GM12865 (cell line): ENCODE data around the gene CLEC11A.

Experiments used
- DNase-seq: peaks from one replicate; pipeline ENCODE4 v3.0.0; 2010; ENCODE audit warnings: low read depth
- H3K4me3 ChIP-seq: 2 replicates; pipeline ENCODE4 v1.5.1; 2011; ENCODE audit warnings: mild to moderate bottlenecking, low read depth, low read length, control low read depth
- CTCF ChIP-seq: IDR thresholded peaks from 2 replicates; pipeline ENCODE4 v1.5.1; 2011; ENCODE audit warnings: low read length, control low read depth, low read depth, inconsistent platforms; ENCODE audit not compliant: insufficient read depth; ENCODE audit errors: missing control alignments

Gene CLEC11A

DNA sequence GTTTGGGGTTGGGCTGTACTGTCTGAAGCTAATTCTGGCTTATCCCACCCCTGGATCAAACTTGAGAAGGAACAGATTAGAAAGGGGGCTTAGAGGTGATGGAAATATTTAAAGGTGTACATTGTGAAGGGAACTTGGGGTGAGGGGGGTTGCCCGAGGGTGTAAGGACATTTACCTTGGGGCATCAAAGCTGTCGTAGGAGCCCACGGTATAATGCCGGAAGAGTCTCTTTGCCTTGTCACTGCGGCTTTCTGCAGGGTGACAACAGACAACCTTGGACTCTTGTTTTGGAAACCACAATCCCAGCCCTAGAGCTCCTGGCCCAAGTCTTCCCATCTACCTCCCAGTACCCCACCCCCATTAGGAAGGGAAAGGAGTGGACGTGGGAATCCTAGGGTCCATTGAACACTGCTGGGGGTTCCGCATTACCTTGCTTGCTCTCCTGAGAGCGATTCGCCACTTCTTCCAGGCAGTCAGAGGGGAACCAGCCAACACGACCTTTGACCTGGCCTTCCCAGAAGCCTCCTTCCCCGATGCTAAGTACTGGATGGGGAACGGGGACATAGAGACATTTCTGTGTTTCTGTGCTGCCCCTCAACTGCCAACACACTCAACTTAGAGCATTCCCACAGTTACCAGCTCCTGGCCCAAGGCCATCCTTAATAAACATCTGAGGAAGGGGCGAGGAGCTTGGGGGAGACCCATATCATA lies 25.6 kb upstream of the CLEC11A start:
- no peak overlapping the region for H3K4me3 ChIP-seq
- TF ChIP-seq CTCF, result no peak
- DNase-seq, result no peak

DNA sequence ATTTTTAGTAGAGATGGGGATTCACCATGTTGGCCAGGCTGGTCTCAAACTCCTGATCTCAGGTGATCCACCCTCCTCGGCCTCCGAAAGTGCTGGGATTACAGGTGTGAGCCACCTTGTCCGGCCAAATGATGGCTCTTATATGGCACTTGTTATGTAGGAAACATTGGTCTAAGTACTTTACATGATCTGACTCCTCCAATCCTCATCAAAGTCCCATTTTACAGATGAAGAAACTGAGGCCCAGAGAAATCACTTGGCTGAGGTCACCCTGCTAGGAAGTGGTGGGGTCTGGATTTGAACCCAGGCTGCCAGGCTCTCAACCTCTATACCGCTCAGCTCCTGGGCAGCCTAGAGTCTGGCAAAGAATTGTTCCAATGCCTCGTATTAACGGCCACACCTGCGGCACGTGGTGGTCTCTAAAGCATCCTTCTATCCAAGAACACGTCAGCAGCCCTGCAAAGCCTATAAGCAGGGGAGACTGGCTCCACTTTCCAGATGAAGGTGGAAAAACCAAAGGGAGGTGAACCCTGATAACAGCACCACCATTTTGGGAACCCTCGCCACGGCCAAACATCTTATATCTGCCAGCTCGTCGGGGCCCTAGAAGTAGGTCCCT lies 21.7 kb upstream of the CLEC11A start:
- TF ChIP-seq CTCF, result no peak

GRCh38 chr19:50702158-50702870 lies 20.9 kb upstream of the CLEC11A start:
- TF ChIP-seq CTCF, result no peak
- H3K4me3 ChIP-seq, result no peak overlapping the region
- DNase-seq, result no peak

More for the DNA sequence above, 21.7 kb upstream of the CLEC11A start:
- no peak overlapping the region for H3K4me3 ChIP-seq
- no peak for DNase-seq

- DNase-seq, result no peak
- TF ChIP-seq CTCF, result no peak
- no peak overlapping the region for H3K4me3 ChIP-seq
Observed at GRCh38 chr19:50702871-50703829, 20.0 kb upstream of the CLEC11A start.

DNA sequence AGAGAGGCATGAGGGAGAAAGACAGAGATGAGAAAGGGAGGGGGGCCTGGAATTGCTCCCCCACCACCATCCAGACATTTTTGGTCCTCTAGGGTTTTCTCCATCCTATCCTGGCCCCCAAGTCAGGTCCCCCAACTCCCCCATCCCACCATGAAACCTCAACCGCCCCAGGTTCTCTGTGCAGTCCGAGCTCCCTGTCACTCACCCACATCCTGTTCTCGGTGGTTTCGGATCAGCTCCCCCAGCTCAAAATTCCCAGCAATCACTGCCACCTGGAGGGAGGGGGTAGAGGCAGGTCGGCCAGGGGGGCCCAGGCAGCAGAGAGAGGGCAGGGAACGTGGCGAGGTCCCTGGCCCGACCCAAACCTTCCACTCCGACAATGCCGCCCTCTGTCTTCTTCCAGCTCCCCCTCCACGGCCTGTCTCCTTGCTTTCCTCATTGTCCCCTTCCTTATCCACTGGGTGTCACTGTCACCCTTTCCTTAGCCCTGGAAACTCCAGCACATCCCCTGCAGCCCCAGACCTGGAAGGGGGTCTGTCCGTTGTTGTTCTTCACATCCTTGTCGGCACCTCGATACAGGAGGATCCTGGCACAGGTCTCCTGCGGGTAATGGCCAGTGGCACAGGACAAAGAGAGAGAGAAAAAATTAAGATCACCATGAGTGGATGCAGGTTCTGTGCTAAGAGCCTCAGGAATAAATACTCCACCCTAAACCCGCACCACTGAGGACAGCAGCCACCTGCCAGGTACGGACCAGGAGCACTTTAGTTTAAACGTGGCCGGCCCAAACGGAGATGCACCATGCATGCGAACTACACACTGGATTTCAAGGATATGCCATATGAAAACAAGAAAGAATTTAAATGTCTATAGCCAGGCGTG lies 19.0 kb upstream of the CLEC11A start:
- DNase-seq, result no peak
- H3K4me3 ChIP-seq, result no peak overlapping the region
- TF ChIP-seq CTCF, result no peak
